Measurements from ENCODE around the gene INTS7.

The INTS7 gene

DNA sequence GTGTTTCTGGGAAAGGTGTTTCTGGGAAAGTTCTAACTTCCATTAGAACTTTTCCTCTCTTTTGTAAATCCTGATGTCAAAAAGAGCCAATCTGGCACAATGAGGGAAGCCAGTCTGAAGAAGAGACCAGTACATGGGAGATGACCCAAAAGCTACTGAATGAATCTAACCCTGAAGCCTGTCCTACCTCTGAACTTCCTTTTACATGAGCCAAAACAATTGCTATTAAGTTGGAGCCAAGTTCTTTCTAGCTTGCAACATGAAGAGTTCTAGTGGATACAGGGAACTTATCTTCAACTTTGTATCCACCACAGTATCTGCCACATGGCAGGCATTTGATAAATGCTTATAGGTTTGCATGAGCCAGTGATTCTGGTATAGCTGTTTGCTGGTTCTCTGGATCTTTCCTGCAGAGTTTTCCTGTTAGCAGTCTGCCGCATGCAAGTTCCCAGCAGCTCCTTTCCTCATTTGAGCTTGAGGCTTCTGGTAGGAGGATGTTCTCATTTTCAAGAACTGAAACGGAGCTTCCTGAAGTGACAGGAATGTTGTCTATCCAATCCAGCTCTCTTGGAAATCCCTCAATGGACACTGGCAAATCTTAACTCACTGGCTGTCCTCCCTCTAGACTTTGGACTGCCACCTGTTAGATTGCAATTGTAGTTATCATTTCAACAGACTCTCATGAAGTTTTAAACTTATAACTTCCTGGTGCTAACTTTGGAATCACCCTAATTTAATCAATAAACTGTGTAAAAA lies 131.7 kb downstream of the INTS7 start:
- DNase-seq (ENCODE audit: low spot score): no peak
- TF ChIP-seq, protein P1, sequence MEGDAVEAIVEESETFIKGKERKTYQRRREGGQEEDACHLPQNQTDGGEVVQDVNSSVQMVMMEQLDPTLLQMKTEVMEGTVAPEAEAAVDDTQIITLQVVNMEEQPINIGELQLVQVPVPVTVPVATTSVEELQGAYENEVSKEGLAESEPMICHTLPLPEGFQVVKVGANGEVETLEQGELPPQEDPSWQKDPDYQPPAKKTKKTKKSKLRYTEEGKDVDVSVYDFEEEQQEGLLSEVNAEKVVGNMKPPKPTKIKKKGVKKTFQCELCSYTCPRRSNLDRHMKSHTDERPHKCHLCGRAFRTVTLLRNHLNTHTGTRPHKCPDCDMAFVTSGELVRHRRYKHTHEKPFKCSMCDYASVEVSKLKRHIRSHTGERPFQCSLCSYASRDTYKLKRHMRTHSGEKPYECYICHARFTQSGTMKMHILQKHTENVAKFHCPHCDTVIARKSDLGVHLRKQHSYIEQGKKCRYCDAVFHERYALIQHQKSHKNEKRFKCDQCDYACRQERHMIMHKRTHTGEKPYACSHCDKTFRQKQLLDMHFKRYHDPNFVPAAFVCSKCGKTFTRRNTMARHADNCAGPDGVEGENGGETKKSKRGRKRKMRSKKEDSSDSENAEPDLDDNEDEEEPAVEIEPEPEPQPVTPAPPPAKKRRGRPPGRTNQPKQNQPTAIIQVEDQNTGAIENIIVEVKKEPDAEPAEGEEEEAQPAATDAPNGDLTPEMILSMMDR (IDR thresholded peaks at IDR 0.05): no peak
- no peak overlapping the region for H3K4me3 ChIP-seq
- no peak overlapping the region for H3K27ac ChIP-seq

GRCh38 chr1:211902624-211903291 lies 132.6 kb downstream of the INTS7 start:
- DNase-seq (ENCODE audit: low spot score): no peak
- no peak overlapping the region for H3K27ac ChIP-seq
- TF ChIP-seq, protein P1 (IDR thresholded peaks at IDR 0.05): no peak
- no peak overlapping the region for H3K4me3 ChIP-seq

DNA sequence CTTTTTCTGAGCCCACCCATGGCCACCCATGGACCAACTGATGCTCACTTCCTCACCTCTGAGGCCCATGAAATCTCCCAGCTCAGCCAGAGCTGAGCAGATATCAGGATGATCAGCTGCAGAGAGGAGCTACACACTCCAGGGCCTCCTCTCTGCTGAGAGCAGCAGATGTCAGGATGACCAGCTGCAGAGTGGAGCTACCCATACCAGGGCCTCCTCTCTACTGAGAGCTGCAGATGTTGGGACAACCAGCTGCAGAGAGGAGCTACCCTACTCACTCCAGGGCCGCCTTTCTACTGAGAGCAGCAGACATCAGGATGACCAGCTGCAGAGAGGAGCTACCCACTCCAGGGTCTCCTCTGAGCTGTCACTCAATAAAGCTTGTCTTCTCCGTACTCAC lies 133.4 kb downstream of the INTS7 start:
- no peak for DNase-seq (ENCODE audit: low spot score)
- no peak overlapping the region for H3K4me3 ChIP-seq
- H3K27ac ChIP-seq: no peak overlapping the region
- TF ChIP-seq, protein P1 (IDR thresholded peaks at IDR 0.05): no peak

- H3K4me3 ChIP-seq: no peak overlapping the region
- DNase-seq (ENCODE audit: low spot score): no peak
- H3K27ac ChIP-seq: no peak overlapping the region
- TF ChIP-seq, protein P1 (IDR thresholded peaks at IDR 0.05): no peak
Measured at GRCh38 chr1:211900441-211900840, 134.9 kb downstream of the INTS7 start.

- no peak for DNase-seq (ENCODE audit: low spot score)
- Histone ChIP-seq H3K27ac (no peak overlapping the region), H3K4me3 (no peak overlapping the region)
- TF ChIP-seq, protein P1 (IDR thresholded peaks at IDR 0.05): no peak
Measured at GRCh38 chr1:211896958-211897357, 138.4 kb downstream of the INTS7 start.

DNA sequence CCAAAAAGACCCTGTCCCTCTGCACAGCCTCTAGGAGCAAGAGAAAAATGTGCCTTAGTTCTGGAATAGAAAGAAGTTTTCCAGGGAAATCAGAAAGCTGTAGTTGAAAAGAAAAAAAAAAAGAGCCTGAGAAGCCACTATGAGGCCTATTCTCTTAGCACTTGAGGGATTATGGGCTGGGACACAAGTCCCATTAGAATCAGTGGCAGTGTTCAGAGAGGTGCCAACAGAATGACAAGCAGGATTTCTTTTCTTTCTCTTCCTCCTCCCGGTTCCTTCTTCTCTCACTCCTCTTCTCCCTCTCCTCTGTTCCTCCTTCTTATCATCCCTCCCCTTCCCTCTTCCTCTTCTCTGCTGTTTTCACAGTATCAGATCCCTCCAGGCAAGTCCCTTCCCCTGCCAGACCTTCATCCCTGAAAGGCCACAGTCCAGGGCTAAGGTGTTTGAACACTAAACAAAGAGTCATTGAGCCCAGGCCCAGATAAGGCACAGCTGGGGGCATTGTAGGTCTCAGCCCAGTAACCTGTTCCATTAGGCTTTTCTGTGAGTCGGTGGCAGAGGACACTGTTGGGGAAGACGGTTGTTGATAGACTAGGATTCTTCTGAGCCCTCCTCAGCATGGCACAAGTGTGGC lies 140.1 kb downstream of the INTS7 start:
- TF ChIP-seq, protein P1 (IDR thresholded peaks at IDR 0.05): no peak
- no peak overlapping the region for H3K27ac ChIP-seq
- H3K4me3 ChIP-seq: no peak overlapping the region
- DNase-seq (ENCODE audit: low spot score): no peak

Measured in coronary artery (tissue), 2 donors.